Mononuclear cell (primary cell): ENCODE results near the gene SLC39A12. TPM values are rescaled to one million over a fixed set of nuclear protein-coding genes. Genes with fewer than 3 reads are reported as not detected.

ENCODE experiments used
- H3K27me3 ChIP-seq: 2 replicates; pipeline ENCODE4 v1.6.0; 2011; ENCODE audit warnings: low read length, control low read depth; ENCODE audit not compliant: insufficient read depth
- H3K4me1 ChIP-seq: 2 replicates; pipeline ENCODE4 v1.5.1; 2011; ENCODE audit warnings: mild to moderate bottlenecking, low read length, control low read depth; ENCODE audit not compliant: insufficient read depth
- H3K4me3 ChIP-seq: 2 replicates; pipeline ENCODE4 v1.5.1; 2011; ENCODE audit warnings: mild to moderate bottlenecking, low read length, moderate library complexity
- H3K9me3 ChIP-seq: 2 replicates; pipeline ENCODE4 v1.5.1; 2011; ENCODE audit warnings: low read depth, mild to moderate bottlenecking, control low read depth, low read length
- total RNA-seq: library from RNA; depleted of rRNA; stranded (reverse); fragments of >200 nt; gene quantifications from one replicate; pipeline ENCODE4 v1.2.3, GENCODE V29; 2012

Gene SLC39A12
- total RNA-seq, 1 donor = not detected

DNA sequence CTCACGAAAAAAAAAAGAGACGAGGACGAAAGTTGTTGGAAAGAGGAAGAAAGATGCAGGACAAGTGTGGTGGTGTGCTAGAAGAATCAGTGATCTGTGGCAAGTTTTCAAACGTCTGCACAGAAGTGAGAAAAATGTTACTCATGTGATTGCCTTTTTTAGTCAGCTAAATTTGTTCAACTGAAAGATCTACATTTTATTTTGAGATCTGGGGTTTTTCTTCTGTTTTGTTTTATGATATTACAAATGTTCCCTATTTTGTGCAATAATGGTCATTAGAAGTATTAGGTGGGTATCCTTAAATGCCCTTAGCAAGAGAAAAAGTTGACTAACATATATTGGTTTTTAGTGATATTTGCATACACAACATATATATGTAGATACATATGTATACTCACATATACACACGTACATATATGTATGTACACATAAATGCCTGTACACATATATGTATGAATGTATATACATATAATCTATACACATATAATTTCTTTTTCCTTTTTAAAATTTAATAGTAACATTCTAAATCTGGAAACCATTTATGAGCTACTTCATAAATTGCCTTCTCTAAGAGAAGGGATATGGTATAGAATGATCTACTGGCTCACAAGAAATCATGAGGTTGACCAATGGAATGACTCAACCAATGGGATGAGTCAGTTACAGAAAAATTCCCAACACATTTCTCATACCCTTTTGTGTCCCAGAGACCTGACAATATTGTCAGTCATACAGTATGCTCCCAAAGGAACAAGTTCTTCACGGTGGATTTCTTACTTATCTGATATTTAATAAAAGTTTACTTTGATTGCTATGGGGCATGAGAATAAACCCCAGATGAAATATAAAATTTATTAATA, 38.4 kb downstream of the SLC39A12 start:
- no peaks in the 10 kb centered on the region for H3K4me1 ChIP-seq
- no peaks in the 10 kb centered on the region for H3K9me3 ChIP-seq
- no peak overlapping the region for H3K4me3 ChIP-seq
- no peaks in the 10 kb centered on the region for H3K27me3 ChIP-seq

DNA sequence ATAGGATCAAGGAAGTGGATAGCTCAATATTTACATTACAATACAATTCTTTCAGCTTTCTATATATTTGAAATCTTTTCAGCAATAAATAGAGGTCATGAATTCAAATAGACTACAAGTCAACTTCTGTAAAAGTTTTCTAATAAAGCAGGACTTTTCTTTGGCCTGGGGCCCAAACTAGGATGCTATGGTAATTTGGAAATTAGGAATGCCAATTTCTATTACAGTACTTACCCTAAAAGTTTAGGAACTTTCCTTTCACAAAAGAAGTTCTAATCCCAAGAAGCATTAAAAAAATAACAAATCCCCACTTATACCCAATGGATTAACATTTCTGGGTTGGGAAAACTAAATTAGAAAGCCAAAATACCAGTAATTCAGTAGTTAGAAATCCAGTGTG, 40.5 kb downstream of the SLC39A12 start:
- no peak overlapping the region for H3K4me3 ChIP-seq
- no peaks in the 10 kb centered on the region for H3K4me1 ChIP-seq
- H3K9me3 ChIP-seq = no peaks in the 10 kb centered on the region
- H3K27me3 ChIP-seq = no peaks in the 10 kb centered on the region

DNA sequence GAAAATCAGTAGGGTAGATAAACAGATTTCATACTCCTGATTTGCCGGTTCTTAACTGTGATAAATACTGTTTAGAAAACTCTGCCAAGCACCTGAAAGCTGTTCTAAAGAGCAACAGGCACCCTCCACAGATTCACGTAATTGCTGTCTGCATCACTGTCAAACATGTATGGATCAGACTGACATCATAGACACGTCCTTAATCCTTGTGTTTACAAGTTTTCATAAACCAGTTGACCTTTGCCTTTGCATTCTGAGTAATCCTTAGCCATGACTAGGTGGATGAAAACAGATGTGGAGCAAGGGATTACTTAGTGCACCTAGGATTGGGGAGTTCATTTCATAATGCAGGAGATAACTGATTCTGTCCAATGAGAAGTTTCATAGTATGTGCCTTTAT, 41.6 kb downstream of the SLC39A12 start:
- Histone ChIP-seq H3K4me1 (no peaks in the 10 kb centered on the region), H3K4me3 (no peak overlapping the region), H3K27me3 (no peaks in the 10 kb centered on the region), H3K9me3 (no peaks in the 10 kb centered on the region)

DNA sequence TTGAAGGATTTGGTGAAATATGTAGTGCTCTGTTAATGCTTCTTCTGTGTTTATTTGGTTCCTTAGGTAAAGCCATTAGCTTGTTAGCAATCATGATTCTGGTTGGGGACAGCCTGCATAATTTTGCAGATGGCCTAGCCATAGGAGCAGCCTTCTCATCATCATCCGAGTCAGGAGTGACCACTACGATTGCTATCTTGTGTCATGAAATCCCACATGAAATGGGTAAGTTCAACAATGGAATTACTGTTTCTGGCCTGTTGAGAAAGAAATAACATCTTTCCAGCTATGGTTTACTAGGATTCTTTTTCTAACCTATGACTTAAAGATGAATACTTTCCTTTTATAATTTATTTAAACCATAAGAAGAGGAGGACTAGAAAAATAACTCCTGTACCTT, 48.9 kb downstream of the SLC39A12 start:
- no peaks in the 10 kb centered on the region for H3K27me3 ChIP-seq
- no peaks in the 10 kb centered on the region for H3K4me1 ChIP-seq
- no peaks in the 10 kb centered on the region for H3K9me3 ChIP-seq
- H3K4me3 ChIP-seq = no peak overlapping the region

DNA sequence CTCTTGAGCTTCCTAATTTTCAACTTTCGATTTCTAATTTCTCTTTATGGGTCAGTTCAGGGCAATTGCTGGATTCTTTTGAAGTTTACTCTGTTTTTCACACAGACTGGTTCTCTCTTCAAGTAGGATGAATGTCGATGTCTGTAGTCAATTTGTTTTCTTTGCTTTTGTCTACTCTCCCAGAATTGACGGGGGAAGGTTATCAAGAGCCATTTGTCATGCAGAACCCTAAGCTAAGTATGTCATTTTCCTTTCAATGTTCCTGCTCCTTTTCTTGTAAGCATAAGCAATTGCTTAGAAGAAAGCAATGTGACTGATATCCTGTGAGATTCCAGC, 53.7 kb downstream of the SLC39A12 start:
- Histone ChIP-seq H3K4me1 (no peaks in the 10 kb centered on the region), H3K9me3 (no peaks in the 10 kb centered on the region), H3K27me3 (no peaks in the 10 kb centered on the region), H3K4me3 (no peak overlapping the region)

DNA sequence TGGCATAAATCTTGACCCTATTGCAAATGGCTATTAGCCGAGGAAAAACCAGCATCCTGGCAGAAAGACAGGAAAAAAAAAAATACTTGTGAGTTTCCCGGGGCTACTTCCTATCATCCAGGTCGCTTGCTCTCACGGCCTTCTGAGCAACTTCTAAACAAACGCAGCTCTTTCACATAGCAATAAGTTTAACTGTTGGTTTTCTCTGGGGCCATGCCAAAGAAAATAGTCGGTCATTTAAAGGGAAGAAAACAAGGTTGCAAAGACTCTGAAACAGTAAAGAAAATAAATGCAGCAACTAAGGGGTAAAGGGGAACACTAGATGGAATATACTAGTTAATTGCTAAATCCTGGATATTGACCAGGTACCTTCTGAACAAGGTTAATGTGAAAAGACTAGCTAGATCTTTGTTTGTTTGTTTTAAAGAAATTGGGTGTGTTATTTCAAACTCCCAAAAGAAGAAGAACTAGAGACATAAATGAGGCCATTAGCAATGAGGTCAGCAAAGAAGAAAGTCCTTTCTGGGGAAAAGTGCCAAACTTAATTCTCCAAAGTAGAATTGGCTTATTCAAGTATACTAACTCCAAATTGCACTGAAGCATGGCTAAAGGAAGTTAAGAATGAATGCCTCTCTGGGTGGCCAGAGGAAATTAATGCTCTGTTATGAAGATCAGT, 54.2 kb downstream of the SLC39A12 start:
- H3K4me3 ChIP-seq = no peak overlapping the region
- H3K9me3 ChIP-seq = no peaks in the 10 kb centered on the region
- no peaks in the 10 kb centered on the region for H3K27me3 ChIP-seq
- H3K4me1 ChIP-seq = no peaks in the 10 kb centered on the region

DNA sequence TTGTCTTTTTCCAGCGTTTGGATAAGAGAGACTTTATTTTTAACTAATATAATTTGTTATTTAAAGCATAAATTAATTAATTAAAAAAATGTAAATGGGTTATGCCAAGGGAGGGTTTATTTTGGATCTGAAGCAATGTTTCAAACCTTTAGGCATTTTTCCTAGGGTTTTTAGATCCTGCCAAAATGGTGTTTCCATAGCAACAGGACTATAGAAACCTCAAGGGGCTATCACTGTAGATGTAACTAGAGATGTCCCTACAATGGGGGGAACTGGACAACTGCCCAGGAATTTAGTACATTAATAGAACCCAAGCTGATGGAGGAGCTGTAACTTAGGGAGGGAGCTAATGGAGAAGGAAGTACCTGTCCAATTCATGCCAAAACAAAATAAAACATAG, 57.3 kb downstream of the SLC39A12 start:
- no peaks in the 10 kb centered on the region for H3K4me1 ChIP-seq
- H3K4me3 ChIP-seq = no peak overlapping the region
- H3K27me3 ChIP-seq = no peaks in the 10 kb centered on the region
- H3K9me3 ChIP-seq = no peaks in the 10 kb centered on the region

DNA sequence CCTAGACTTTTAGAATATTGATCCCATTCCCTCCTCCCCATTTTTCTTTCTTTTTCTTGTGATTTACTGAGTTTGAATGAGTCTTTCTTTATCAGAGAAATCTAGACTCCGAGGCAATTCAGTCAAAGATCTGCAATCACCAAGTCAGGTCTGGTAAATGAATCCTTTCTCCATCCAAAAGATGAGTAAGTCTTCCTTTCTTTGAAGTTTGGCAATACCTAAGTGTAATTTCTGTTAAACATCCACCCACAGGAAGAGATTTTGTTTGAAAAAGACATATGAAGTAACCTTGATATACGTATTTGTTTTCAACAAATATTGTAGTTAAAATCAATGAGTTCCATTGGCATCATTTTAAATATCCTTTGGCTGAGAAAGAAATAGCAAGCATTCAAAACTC, 58.3 kb downstream of the SLC39A12 start:
- no peaks in the 10 kb centered on the region for H3K27me3 ChIP-seq
- H3K9me3 ChIP-seq = no peaks in the 10 kb centered on the region
- H3K4me3 ChIP-seq = no peak overlapping the region
- H3K4me1 ChIP-seq = no peaks in the 10 kb centered on the region

DNA sequence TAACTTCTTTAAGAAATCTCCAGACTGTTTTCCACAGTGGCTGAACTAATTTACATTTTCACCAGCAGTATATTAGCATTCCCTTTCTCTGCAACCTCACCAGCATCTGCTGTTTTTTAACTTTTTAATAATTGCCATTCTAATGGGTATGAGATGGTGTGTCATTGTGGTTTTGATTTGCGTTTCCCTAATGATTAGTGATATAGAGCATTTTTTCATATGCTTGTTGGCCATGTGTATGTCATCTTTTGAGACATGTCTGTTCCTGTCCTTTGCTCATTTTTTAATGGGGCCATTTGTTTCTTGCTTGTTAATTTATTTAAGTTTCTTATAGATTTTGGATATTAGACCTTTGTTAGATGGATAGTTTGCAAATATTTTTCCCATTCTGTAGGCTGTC, 68.8 kb downstream of the SLC39A12 start:
- H3K27me3 ChIP-seq = no peaks in the 10 kb centered on the region
- peaks cover 8% of the 10 kb centered on the region for H3K9me3 ChIP-seq
- no peak overlapping the region for H3K4me3 ChIP-seq
- H3K4me1 ChIP-seq = no peaks in the 10 kb centered on the region

DNA sequence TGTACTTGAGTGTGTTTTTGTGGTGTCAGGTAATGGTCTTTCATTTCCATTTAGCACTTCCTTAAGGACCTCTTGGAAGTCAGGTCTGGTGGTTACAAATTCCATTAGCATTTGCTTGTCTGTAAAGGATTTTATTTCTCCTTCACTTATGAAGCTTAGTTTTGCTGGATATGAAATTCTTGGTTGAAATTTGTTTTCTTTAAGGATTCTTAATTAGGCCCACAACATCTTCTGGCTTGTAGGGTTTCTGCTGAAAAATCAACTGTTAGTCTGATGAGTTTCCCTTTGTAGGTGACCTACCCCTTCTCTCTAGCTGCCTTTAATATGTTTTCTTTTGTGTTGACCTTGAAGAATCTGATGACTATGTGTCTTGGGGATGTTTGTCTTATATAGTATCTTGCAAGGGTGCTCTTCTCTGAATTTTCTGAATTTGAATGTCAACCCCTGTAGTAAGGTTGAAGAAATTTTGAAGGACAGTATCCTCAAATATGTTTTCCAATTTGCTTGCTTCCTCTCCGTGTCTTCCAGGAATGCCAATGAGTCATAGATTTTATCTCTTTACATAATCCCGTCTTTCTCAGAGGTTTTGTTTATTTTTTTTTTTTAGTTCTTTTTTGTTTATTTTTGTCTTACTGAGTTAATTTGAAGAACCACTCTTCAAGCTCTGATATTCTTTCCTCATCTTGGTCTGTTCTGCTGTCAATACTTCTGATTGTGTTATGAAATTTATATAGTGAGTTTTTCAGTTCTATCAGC, 70.2 kb downstream of the SLC39A12 start:
- H3K9me3 ChIP-seq = peaks cover 8% of the 10 kb centered on the region
- H3K4me3 ChIP-seq = no peak overlapping the region
- no peaks in the 10 kb centered on the region for H3K27me3 ChIP-seq
- no peaks in the 10 kb centered on the region for H3K4me1 ChIP-seq

DNA sequence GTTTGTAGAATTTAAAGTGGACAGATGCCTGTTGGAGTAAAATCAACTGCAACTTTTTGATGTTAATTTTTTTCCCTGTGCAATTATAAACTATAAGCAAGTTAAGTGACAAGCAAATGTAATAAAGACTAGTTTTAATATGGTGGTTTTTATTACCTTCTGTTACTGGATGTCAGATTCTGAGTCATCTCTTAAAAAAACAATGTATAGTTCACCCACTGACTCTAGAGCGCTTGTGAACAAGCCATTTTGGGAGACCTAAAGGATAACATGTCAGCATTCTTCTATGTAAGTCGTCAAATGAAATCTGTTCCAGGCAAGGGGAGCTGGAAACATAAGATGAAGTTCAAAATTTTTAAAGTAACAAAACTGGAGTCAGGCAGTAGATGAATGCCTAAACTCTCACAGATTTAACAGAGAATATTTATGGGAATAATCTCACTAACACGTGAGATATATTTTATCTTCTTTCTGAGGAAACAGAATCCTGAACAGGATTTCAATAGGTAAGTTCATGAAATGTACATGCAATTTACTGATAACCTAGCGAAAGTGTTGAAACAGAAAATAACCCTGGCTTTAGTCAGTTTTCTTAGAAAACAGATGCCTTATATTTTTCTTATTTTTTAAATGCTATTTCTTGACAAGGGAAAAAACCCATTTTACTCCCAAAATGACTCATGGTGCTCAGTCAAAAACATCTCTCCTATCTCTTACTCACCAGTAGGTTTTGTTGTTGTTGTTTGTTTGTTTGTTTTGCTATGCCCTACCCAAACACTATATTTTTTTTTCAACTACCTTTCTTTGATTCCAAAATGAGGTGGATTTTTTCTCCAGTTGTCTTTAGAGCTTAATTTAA, 91.7 kb downstream of the SLC39A12 start:
- H3K9me3 ChIP-seq = no peaks in the 10 kb centered on the region
- H3K27me3 ChIP-seq = no peaks in the 10 kb centered on the region
- no peak overlapping the region for H3K4me3 ChIP-seq
- H3K4me1 ChIP-seq = no peaks in the 10 kb centered on the region

DNA sequence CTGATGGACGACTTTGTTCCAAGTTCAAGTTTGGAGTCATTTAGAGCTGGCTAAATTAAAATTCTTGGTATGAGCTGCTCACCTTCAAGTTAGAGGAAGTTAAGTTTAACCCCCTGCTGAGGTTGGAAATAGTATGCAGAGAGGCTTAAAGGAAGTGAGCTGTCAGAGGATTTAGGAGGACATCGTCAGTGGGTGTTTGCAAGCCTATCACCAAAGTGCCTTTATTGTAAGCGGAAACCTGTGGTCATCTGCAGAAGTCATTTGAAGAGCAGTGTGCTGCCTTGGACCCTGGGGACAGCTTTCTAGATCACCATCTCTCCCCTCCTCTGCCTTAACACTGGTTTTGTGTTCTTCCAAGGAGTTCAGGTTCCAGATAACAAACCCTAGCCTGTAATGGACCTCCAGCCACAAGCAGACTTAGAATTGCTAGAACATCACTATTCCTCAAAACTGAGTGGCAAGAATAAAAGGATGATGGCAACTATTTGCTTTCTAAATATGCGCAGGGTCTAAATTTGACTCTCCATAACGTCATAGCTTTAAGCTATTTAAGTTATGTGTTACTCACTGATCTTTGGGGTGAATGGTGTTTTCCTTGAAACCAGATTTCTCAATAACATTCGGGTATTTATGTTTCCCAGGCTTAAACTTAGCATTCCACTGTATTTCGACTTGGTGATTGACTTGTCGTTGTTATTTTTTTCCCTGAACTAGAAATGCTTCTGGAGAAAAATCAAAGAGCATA, 93.4 kb downstream of the SLC39A12 start:
- H3K27me3 ChIP-seq = no peaks in the 10 kb centered on the region
- H3K4me1 ChIP-seq = no peaks in the 10 kb centered on the region
- H3K4me3 ChIP-seq = no peak overlapping the region
- H3K9me3 ChIP-seq = no peaks in the 10 kb centered on the region

DNA sequence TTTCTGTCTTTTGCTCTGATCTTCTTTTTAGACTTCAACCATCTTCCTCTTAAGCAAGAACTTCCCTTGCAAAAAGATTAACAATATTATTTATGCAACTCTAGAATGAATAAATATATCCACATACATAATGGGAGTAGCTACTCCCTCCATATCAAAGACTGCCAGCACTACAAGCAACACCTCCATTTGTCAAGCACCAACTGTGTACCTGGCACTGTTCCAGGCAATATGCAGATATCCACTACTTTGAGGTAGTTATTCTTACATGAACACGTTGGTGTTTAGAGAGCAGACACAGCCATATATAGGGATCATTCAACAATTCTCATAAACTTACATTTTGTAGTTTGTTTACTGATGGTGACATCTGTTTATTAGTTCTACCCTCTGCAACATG, 104.9 kb downstream of the SLC39A12 start:
- Histone ChIP-seq H3K9me3 (no peaks in the 10 kb centered on the region), H3K4me3 (no peak overlapping the region), H3K4me1 (no peaks in the 10 kb centered on the region), H3K27me3 (no peaks in the 10 kb centered on the region)

DNA sequence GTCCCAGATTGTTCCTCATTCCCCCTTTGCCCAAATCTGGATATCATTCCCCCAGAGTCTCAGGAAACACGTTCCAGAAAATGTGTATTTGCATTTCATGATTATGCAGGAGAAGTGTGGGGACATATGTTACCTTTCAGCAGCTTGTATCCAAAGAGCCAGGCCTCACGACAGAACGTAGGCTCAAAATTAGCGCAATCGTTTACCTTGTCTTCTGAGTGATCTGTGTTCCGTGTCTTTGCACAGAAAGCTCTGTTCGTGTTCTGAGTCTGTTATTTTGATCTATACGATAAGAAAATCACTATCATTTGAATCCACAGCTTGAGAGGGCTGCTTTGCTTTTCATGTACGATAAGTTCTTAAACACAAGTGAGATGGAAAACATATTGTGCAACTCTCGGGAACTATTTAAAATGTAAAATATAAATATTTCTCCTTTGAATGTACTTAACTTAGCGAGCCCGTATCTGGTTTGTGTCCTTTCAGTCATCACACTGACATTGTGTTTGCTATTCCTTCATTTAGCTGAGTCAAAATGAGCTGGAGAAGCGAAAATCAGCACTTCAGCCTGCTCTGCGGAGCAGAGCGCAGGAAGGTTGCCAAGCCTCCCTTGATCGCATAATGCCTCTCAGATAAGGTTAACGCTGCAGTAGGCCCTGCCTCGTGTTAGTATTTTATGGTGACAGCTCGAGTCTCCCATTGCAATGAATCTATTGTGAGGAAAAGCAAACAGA, 108.3 kb downstream of the SLC39A12 start:
- H3K4me3 ChIP-seq = no peak overlapping the region
- H3K4me1 ChIP-seq = no peaks in the 10 kb centered on the region
- no peaks in the 10 kb centered on the region for H3K9me3 ChIP-seq
- H3K27me3 ChIP-seq = no peaks in the 10 kb centered on the region
